ENCODE results near the gene MED14.

GRCh38 chrX:40617566-40617965 lies 117.8 kb downstream of the MED14 start:
- TF ChIP-seq POLR2A (IDR thresholded peaks at IDR 0.05) (no peak), CTCF (IDR thresholded peaks at IDR 0.05) (no peak)

Measured in gastroesophageal sphincter (tissue), 3 donors.